Measurements from ENCODE around the gene SNX32. TPM values are rescaled to one million over a fixed set of nuclear protein-coding genes. Genes with fewer than 3 reads are reported as not detected.

SNX32 gene
- total RNA-seq, 1 donor from 2014 or later, result 2.6 TPM

- no peak for DNase-seq (ENCODE audit: low spot score)
Observed at GRCh38 chr11:65854852-65855837, 21.4 kb downstream of the SNX32 start.

GRCh38 chr11:65855927-65856363 lies 22.2 kb downstream of the SNX32 start:
- no peak for DNase-seq (ENCODE audit: low spot score)

- DNase-seq (ENCODE audit: low spot score), result peak; percentile 89
Observed at GRCh38 chr11:65856689-65857499, 23.1 kb downstream of the SNX32 start.

- no peak for DNase-seq (ENCODE audit: low spot score)
Observed at GRCh38 chr11:65857500-65857852, 23.7 kb downstream of the SNX32 start.

GRCh38 chr11:65857853-65858680 lies 24.3 kb downstream of the SNX32 start, which contains the start of gene CFL1:
Gene CFL1 (minus strand): TSS chr11:65858180. CDS start chr11:65858099, 81 bp downstream.
- DNase-seq (ENCODE audit: low spot score), result peak; percentile 98

- DNase-seq (ENCODE audit: low spot score), result no peak
Observed at GRCh38 chr11:65858681-65859087, 24.9 kb downstream of the SNX32 start.

- peak; percentile 99 for DNase-seq (ENCODE audit: low spot score)
Observed at GRCh38 chr11:65859095-65859811, 25.5 kb downstream of the SNX32 start.

GRCh38 chr11:65859812-65860277 lies 26.1 kb downstream of the SNX32 start:
- DNase-seq (ENCODE audit: low spot score), result no peak

GRCh38 chr11:65860278-65861164 lies 26.8 kb downstream of the SNX32 start, which contains the start of gene MUS81:
Gene MUS81 (plus strand): TSS chr11:65860433. CDS start chr11:65860754, 321 bp downstream.
- DNase-seq (ENCODE audit: low spot score), result peak; percentile 99

GRCh38 chr11:65861165-65861505 lies 27.4 kb downstream of the SNX32 start:
- DNase-seq (ENCODE audit: low spot score), result no peak

- no peak for DNase-seq (ENCODE audit: low spot score)
Observed at GRCh38 chr11:65861533-65862183, 27.9 kb downstream of the SNX32 start.

GRCh38 chr11:65862191-65862735 lies 28.5 kb downstream of the SNX32 start:
- DNase-seq (ENCODE audit: low spot score), result no peak

- no peak for DNase-seq (ENCODE audit: low spot score)
Observed at GRCh38 chr11:65862941-65863888, 29.5 kb downstream of the SNX32 start.

- DNase-seq (ENCODE audit: low spot score), result no peak
Observed at GRCh38 chr11:65863889-65864705, 30.3 kb downstream of the SNX32 start.

- DNase-seq (ENCODE audit: low spot score), result no peak
Observed at GRCh38 chr11:65864706-65865471, 31.1 kb downstream of the SNX32 start.
